ENCODE data around the gene TOGARAM2. TPM values are rescaled to one million over a fixed set of nuclear protein-coding genes. Genes with fewer than 3 reads are reported as not detected.
A peak's percentile ranks its signal among the peaks of the same experiment; 100 is the strongest.

Gene TOGARAM2
- total RNA-seq, 1 donor = 0.72 TPM

GRCh38 chr2:29031046-29031445, 49.9 kb downstream of the TOGARAM2 start:
- Histone ChIP-seq H4K20me1 (ENCODE audit: insufficient read depth, low read length) (no peaks in the 10 kb centered on the region), H3K36me3 (ENCODE audit: insufficient read depth, low read length) (no peaks in the 10 kb centered on the region), H3K4me1 (ENCODE audit: insufficient read depth, low read length) (no peaks in the 10 kb centered on the region), H3K27me3 (ENCODE audit: insufficient read depth, low read length) (peaks cover 11% of the 10 kb centered on the region), H3K4me2 (ENCODE audit: insufficient read depth, low read length) (no peak overlapping the region), H2AFZ (ENCODE audit: low read length) (no peak overlapping the region), H3K27ac (ENCODE audit: low read depth, low read length) (no peak overlapping the region), H3K9me3 (ENCODE audit: low read depth, low read length) (no peaks in the 10 kb centered on the region), H3K79me2 (ENCODE audit: insufficient read depth, low read length) (no peaks in the 10 kb centered on the region), H3K4me3 (ENCODE audit: insufficient read depth, low read length) (no peak overlapping the region)
- DNase-seq (ENCODE audit: insufficient read length, low spot score, missing footprints) = no peak
- TF ChIP-seq CTCF (IDR thresholded peaks at IDR 0.05; ENCODE audit: extremely low read depth, low read depth, low read length) = no peak

- Histone ChIP-seq H3K9me3 (ENCODE audit: low read depth, low read length) (no peaks in the 10 kb centered on the region), H3K79me2 (ENCODE audit: insufficient read depth, low read length) (no peaks in the 10 kb centered on the region), H3K27me3 (ENCODE audit: insufficient read depth, low read length) (peaks cover 6% of the 10 kb centered on the region), H4K20me1 (ENCODE audit: insufficient read depth, low read length) (no peaks in the 10 kb centered on the region), H3K27ac (ENCODE audit: low read depth, low read length) (no peak overlapping the region), H3K4me2 (ENCODE audit: insufficient read depth, low read length) (no peak overlapping the region), H3K4me1 (ENCODE audit: insufficient read depth, low read length) (no peaks in the 10 kb centered on the region), H2AFZ (ENCODE audit: low read length) (no peak overlapping the region), H3K4me3 (ENCODE audit: insufficient read depth, low read length) (no peak overlapping the region), H3K36me3 (ENCODE audit: insufficient read depth, low read length) (no peaks in the 10 kb centered on the region)
- peak; percentile 49 for DNase-seq (ENCODE audit: insufficient read length, low spot score, missing footprints)
- TF ChIP-seq CTCF (IDR thresholded peaks at IDR 0.05; ENCODE audit: extremely low read depth, low read depth, low read length) = no peak
Measured at GRCh38 chr2:29032189-29032588, 51.1 kb downstream of the TOGARAM2 start.

- no peaks in the 10 kb centered on the region for H3K36me3 ChIP-seq (ENCODE audit: insufficient read depth, low read length)
- no peak overlapping the region for H3K4me3 ChIP-seq (ENCODE audit: insufficient read depth, low read length)
- no peaks in the 10 kb centered on the region for H3K9me3 ChIP-seq (ENCODE audit: low read depth, low read length)
- H3K27ac ChIP-seq (ENCODE audit: low read depth, low read length) = no peak overlapping the region
- H3K79me2 ChIP-seq (ENCODE audit: insufficient read depth, low read length) = no peaks in the 10 kb centered on the region
- no peak overlapping the region for H2AFZ ChIP-seq (ENCODE audit: low read length)
- H3K4me1 ChIP-seq (ENCODE audit: insufficient read depth, low read length) = no peaks in the 10 kb centered on the region
- no peak for TF ChIP-seq CTCF (IDR thresholded peaks at IDR 0.05; ENCODE audit: extremely low read depth, low read depth, low read length)
- H3K27me3 ChIP-seq (ENCODE audit: insufficient read depth, low read length) = peaks cover 6% of the 10 kb centered on the region
- no peak overlapping the region for H3K4me2 ChIP-seq (ENCODE audit: insufficient read depth, low read length)
- no peaks in the 10 kb centered on the region for H4K20me1 ChIP-seq (ENCODE audit: insufficient read depth, low read length)
- DNase-seq (ENCODE audit: insufficient read length, low spot score, missing footprints) = peak; percentile 45
Measured at GRCh38 chr2:29033172-29033571, 52.1 kb downstream of the TOGARAM2 start.

- Histone ChIP-seq H2AFZ (ENCODE audit: low read length) (no peak overlapping the region), H3K27ac (ENCODE audit: low read depth, low read length) (no peak overlapping the region), H3K4me1 (ENCODE audit: insufficient read depth, low read length) (no peaks in the 10 kb centered on the region), H3K4me2 (ENCODE audit: insufficient read depth, low read length) (no peak overlapping the region), H3K9me3 (ENCODE audit: low read depth, low read length) (no peaks in the 10 kb centered on the region), H3K36me3 (ENCODE audit: insufficient read depth, low read length) (no peaks in the 10 kb centered on the region), H3K79me2 (ENCODE audit: insufficient read depth, low read length) (no peaks in the 10 kb centered on the region), H4K20me1 (ENCODE audit: insufficient read depth, low read length) (no peaks in the 10 kb centered on the region), H3K4me3 (ENCODE audit: insufficient read depth, low read length) (no peak overlapping the region), H3K27me3 (ENCODE audit: insufficient read depth, low read length) (peaks cover 6% of the 10 kb centered on the region)
- DNase-seq (ENCODE audit: insufficient read length, low spot score, missing footprints) = peak; percentile 87
- TF ChIP-seq CTCF (IDR thresholded peaks at IDR 0.05; ENCODE audit: extremely low read depth, low read depth, low read length) = no peak
Measured at GRCh38 chr2:29033656-29034055, 52.6 kb downstream of the TOGARAM2 start.
